Neural progenitor cell (in vitro differentiated cells): ENCODE data around the gene PRKD1. TPM values are rescaled to one million over a fixed set of nuclear protein-coding genes. Genes with fewer than 3 reads are reported as not detected.

Experiments used
- DNase-seq: peaks from one replicate; pipeline ENCODE4 v3.0.0-alpha.2; 2016; ENCODE audit warnings: low spot score
- H2AFZ ChIP-seq: fragments of 200-600 bp; sonication (generic); replicated peaks from 2 replicates; pipeline ENCODE4 v1.6.1; 2016; ENCODE audit warnings: antibody characterized with exemption
- H3F3A ChIP-seq: fragments of 200-600 bp; sonication (generic); 2 replicates; pipeline ENCODE4 v1.6.1; 2016; ENCODE audit warnings: antibody characterized with exemption, low read depth
- H3K27ac ChIP-seq: fragments of 200-600 bp; sonication (generic); 2 replicates; pipeline ENCODE4 v1.5.1; 2016; ENCODE audit warnings: mild to moderate bottlenecking
- H3K27me3 ChIP-seq: fragments of 200-600 bp; sonication (generic); 2 replicates; pipeline ENCODE4 v1.6.1; 2016; ENCODE audit warnings: mild to moderate bottlenecking, moderate library complexity
- H3K36me3 ChIP-seq: fragments of 200-600 bp; sonication (generic); 2 replicates; pipeline ENCODE4 v1.5.1; 2016
- H3K4me1 ChIP-seq: fragments of 200-600 bp; sonication (generic); 2 replicates; pipeline ENCODE4 v1.6.1; 2016; ENCODE audit warnings: mixed run types
- H3K4me2 ChIP-seq: fragments of 200-600 bp; sonication (generic); 2 replicates; pipeline ENCODE4 v1.6.1; 2016
- H3K4me3 ChIP-seq: fragments of 200-600 bp; sonication (generic); 2 replicates; pipeline ENCODE4 v1.5.1; 2016
- H3K79me2 ChIP-seq: fragments of 200-600 bp; sonication (generic); 2 replicates; pipeline ENCODE4 v1.6.1; 2016; ENCODE audit warnings: low read depth
- H3K9ac ChIP-seq: fragments of 200-600 bp; sonication (generic); 2 replicates; pipeline ENCODE4 v1.6.1; 2016
- H3K9me3 ChIP-seq: fragments of 200-600 bp; sonication (generic); 2 replicates; pipeline ENCODE4 v1.5.1; 2016; ENCODE audit warnings: low read depth
- H4K20me1 ChIP-seq: fragments of 200-600 bp; sonication (generic); 2 replicates; pipeline ENCODE4 v1.6.1; 2016; ENCODE audit warnings: low read depth
- H3K27ac Mint-ChIP-seq: 3 replicates; pipeline ENCODE4 v1.8.0; 2021; ENCODE audit warnings: mixed read lengths
- H3K27me3 Mint-ChIP-seq: 2 replicates; pipeline ENCODE4 v1.8.0; 2022; ENCODE audit warnings: low read depth, mild to moderate bottlenecking, inconsistent platforms, moderate library complexity, mixed read lengths; ENCODE audit not compliant: insufficient read depth
- H3K36me3 Mint-ChIP-seq: 3 replicates; pipeline ENCODE4 v1.8.0; 2021; ENCODE audit warnings: mixed read lengths
- H3K4me1 Mint-ChIP-seq: 3 replicates; pipeline ENCODE4 v1.8.0; 2021; ENCODE audit warnings: mixed read lengths
- H3K4me3 Mint-ChIP-seq: 3 replicates; pipeline ENCODE4 v1.8.0; 2021; ENCODE audit warnings: mild to moderate bottlenecking, moderate library complexity, mixed read lengths
- H3K9me3 Mint-ChIP-seq: 3 replicates; pipeline ENCODE4 v1.8.0; 2020; ENCODE audit warnings: mixed read lengths
- EZH2 ChIP-seq: fragments of 200-600 bp; sonication (generic); IDR thresholded peaks from 2 replicates; pipeline ENCODE4 v1.6.1; 2017; ENCODE audit warnings: antibody characterized with exemption, mild to moderate bottlenecking, moderate library complexity
- EZH2phosphoT487 ChIP-seq: fragments of 200-600 bp; sonication (generic); IDR thresholded peaks from 2 replicates; pipeline ENCODE4 v1.6.1; 2017; ENCODE audit warnings: antibody characterized with exemption
- total RNA-seq: library from RNA; depleted of rRNA; stranded (reverse); fragments of >200 nt; gene quantifications from 2 replicates; pipeline ENCODE4 v1.2.3, GENCODE V29; 2015; ENCODE audit warnings: low replicate concordance
- TF ChIP-seq, protein P1 (sequence below): fragments of 200-600 bp; sonication (generic); IDR thresholded peaks from 2 replicates; pipeline ENCODE4 v1.5.1; 2017; ENCODE audit warnings: antibody characterized with exemption, mild to moderate bottlenecking

PRKD1 gene
- total RNA-seq, 1 donor from 2014 or later: 8.7 TPM

DNA sequence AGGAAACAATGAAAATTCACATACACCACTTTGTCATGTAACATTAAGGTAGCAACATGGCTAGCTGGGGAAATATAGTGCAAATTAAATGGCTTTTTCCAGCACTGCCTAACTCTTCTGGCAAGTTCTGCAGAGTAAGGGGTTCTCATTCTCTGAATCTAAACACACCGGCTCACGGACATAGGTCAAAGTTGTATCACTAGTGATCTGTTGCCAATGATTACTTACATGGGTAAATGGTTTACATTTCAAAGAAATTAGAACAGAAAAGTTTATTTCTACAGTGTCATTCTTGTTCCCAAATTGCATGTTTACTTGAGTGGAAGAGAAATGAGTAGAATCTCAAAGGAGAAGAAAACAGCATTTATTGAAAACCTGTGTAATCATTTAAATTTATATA lies 381.9 kb downstream of the PRKD1 start:
- Mint-ChIP-seq H3K4me1 (no peaks in the 10 kb centered on the region), H3K4me3 (no peak overlapping the region), H3K27ac (no peak overlapping the region), H3K36me3 (no peaks in the 10 kb centered on the region), H3K27me3 (no peaks in the 10 kb centered on the region), H3K9me3 (no peaks in the 10 kb centered on the region)
- no peak overlapping the region for H3K4me3 ChIP-seq
- H3K9me3 ChIP-seq: no peaks in the 10 kb centered on the region
- no peaks in the 10 kb centered on the region for H3K4me1 ChIP-seq
- H2AFZ ChIP-seq: no peak overlapping the region
- H3F3A ChIP-seq: no peaks in the 10 kb centered on the region
- H3K36me3 ChIP-seq: no peaks in the 10 kb centered on the region
- H3K4me2 ChIP-seq: no peak overlapping the region
- DNase-seq: no peak
- no peak overlapping the region for H3K27ac ChIP-seq
- TF ChIP-seq, protein P1, sequence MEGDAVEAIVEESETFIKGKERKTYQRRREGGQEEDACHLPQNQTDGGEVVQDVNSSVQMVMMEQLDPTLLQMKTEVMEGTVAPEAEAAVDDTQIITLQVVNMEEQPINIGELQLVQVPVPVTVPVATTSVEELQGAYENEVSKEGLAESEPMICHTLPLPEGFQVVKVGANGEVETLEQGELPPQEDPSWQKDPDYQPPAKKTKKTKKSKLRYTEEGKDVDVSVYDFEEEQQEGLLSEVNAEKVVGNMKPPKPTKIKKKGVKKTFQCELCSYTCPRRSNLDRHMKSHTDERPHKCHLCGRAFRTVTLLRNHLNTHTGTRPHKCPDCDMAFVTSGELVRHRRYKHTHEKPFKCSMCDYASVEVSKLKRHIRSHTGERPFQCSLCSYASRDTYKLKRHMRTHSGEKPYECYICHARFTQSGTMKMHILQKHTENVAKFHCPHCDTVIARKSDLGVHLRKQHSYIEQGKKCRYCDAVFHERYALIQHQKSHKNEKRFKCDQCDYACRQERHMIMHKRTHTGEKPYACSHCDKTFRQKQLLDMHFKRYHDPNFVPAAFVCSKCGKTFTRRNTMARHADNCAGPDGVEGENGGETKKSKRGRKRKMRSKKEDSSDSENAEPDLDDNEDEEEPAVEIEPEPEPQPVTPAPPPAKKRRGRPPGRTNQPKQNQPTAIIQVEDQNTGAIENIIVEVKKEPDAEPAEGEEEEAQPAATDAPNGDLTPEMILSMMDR: no peak
- TF ChIP-seq EZH2: no peak
- no peak for TF ChIP-seq EZH2phosphoT487
- no peaks in the 10 kb centered on the region for H3K27me3 ChIP-seq
- H3K9ac ChIP-seq: no peak overlapping the region
- no peaks in the 10 kb centered on the region for H4K20me1 ChIP-seq
- no peaks in the 10 kb centered on the region for H3K79me2 ChIP-seq

DNA sequence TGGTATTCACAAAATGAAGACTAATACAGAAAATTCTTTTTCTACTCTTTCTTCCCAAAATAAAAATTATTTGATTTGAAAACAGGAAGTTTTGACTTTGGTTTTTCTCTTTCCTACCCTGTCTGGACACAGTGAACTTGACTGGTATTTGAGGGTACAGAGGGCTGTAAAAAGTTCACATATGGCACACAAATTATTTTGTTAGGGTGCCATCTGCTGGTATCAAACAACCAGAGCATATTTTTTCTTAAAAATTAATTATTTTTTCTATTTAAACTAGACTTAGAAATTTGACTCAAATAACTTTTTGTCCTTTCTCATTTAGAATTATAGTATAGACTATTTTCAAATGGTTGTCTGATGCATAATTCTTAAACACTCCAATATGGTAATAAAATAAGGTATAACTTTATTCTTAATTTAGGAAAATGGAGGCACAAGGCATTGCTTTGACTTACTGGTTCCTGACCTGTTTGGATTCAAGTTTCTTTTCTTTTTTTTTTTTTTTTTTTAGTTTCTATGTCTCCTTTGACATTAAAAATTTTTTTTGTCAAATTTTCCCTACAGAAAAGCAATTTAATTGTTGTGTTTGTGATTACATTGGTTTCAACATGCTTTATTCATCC lies 390.6 kb downstream of the PRKD1 start:
- Histone ChIP-seq H3K79me2 (no peaks in the 10 kb centered on the region), H3K36me3 (no peaks in the 10 kb centered on the region), H4K20me1 (no peaks in the 10 kb centered on the region), H3K9me3 (no peaks in the 10 kb centered on the region), H3F3A (peaks cover 5% of the 10 kb centered on the region), H3K4me2 (no peak overlapping the region), H3K4me1 (peaks cover 5% of the 10 kb centered on the region), H2AFZ (no peak overlapping the region), H3K27me3 (no peaks in the 10 kb centered on the region), H3K27ac (no peak overlapping the region), H3K4me3 (no peak overlapping the region), H3K9ac (no peak overlapping the region)
- H3K4me1 Mint-ChIP-seq: no peaks in the 10 kb centered on the region
- H3K36me3 Mint-ChIP-seq: no peaks in the 10 kb centered on the region
- H3K9me3 Mint-ChIP-seq: no peaks in the 10 kb centered on the region
- no peaks in the 10 kb centered on the region for H3K27me3 Mint-ChIP-seq
- TF ChIP-seq, protein P1: peak; percentile 55
- TF ChIP-seq EZH2: no peak
- no peak for DNase-seq
- H3K4me3 Mint-ChIP-seq: no peak overlapping the region
- no peak overlapping the region for H3K27ac Mint-ChIP-seq

DNA sequence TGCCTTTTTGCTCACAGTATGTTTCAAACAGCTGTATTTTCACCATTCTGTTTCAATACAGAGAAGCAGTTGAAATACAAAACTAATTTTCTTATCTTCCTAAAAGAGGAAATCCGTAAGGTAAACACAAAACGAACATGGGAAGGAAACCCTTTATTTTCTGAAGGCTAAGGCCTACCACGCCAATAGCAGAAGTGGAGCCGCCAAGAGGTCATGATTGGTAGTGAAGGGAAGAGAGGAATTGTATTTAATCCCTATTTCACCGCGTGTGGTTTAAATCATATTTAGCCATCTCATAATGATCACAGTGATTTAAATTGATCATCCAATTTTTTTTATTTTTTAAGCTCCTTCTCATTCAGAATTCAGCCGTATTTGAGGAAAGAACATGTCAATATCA lies 398.2 kb downstream of the PRKD1 start:
- H3K27me3 ChIP-seq: no peaks in the 10 kb centered on the region
- H3K4me3 Mint-ChIP-seq: peak overlapping the region; percentile 52
- H3K36me3 Mint-ChIP-seq: no peaks in the 10 kb centered on the region
- no peaks in the 10 kb centered on the region for H3K79me2 ChIP-seq
- TF ChIP-seq, protein P1: peak; percentile 70
- no peak for TF ChIP-seq EZH2phosphoT487
- H3K9me3 Mint-ChIP-seq: no peaks in the 10 kb centered on the region
- no peaks in the 10 kb centered on the region for H4K20me1 ChIP-seq
- H3K4me1 ChIP-seq: peaks cover 8% of the 10 kb centered on the region
- peaks cover 10% of the 10 kb centered on the region for H3K4me1 Mint-ChIP-seq
- peaks cover 3% of the 10 kb centered on the region for H3K27me3 Mint-ChIP-seq
- DNase-seq: peak; percentile 37
- H3K27ac ChIP-seq: no peak overlapping the region
- H3K9me3 ChIP-seq: no peaks in the 10 kb centered on the region
- no peak overlapping the region for H2AFZ ChIP-seq
- no peak overlapping the region for H3K4me3 ChIP-seq
- no peaks in the 10 kb centered on the region for H3K36me3 ChIP-seq
- peak overlapping the region; percentile 26 for H3K27ac Mint-ChIP-seq
- no peak overlapping the region for H3K4me2 ChIP-seq
- no peak overlapping the region for H3K9ac ChIP-seq
- peaks cover 9% of the 10 kb centered on the region for H3F3A ChIP-seq
